HEK293 (cell line): ENCODE measurements around the gene MCM5.
A peak's percentile ranks its signal among the peaks of the same experiment; 100 is the strongest.

Source experiments
- BCL11B ChIP-seq: fragments of 450-650 bp; formaldehyde crosslinking; IDR thresholded peaks from 2 replicates; pipeline ENCODE4 v1.5.1; 2016; ENCODE audit warnings: low read depth, missing biosample characterization, missing genetic modification characterization
- FEZF1 ChIP-seq: fragments of 450-650 bp; formaldehyde crosslinking; IDR thresholded peaks from 2 replicates; pipeline ENCODE4 v1.5.1; 2016; ENCODE audit warnings: missing biosample characterization, missing genetic modification characterization
- GLIS1 ChIP-seq: fragments of 450-650 bp; formaldehyde crosslinking; IDR thresholded peaks from 2 replicates; pipeline ENCODE4 v1.5.1; 2016; ENCODE audit warnings: missing biosample characterization, missing genetic modification characterization
- INSM2 ChIP-seq: fragments of 450-650 bp; formaldehyde crosslinking; IDR thresholded peaks from 2 replicates; pipeline ENCODE4 v1.5.1; 2016; ENCODE audit warnings: missing biosample characterization, missing genetic modification characterization
- KLF1 ChIP-seq: fragments of 450-650 bp; formaldehyde crosslinking; IDR thresholded peaks from 2 replicates; pipeline ENCODE4 v1.5.1; 2016; ENCODE audit warnings: missing biosample characterization, missing genetic modification characterization
- KLF8 ChIP-seq: fragments of 450-650 bp; formaldehyde crosslinking; IDR thresholded peaks from 2 replicates; pipeline ENCODE4 v1.5.1; 2016; ENCODE audit warnings: missing biosample characterization, missing genetic modification characterization
- KLF9 ChIP-seq: fragments of 450-650 bp; formaldehyde crosslinking; IDR thresholded peaks from 2 replicates; pipeline ENCODE4 v1.5.1; 2016; ENCODE audit warnings: missing biosample characterization, missing genetic modification characterization, low read depth
- PBX3 ChIP-seq: sonication (generic); formaldehyde crosslinking; IDR thresholded peaks from 2 replicates; pipeline ENCODE4 v1.8.1; 2022; ENCODE audit warnings: mild to moderate bottlenecking, moderate library complexity, missing genetic modification reagents
- SCRT1 ChIP-seq: fragments of 450-650 bp; formaldehyde crosslinking; IDR thresholded peaks from 2 replicates; pipeline ENCODE4 v1.5.1; 2016; ENCODE audit warnings: missing biosample characterization, missing genetic modification characterization, borderline replicate concordance
- WT1 ChIP-seq: fragments of 450-650 bp; formaldehyde crosslinking; IDR thresholded peaks from 2 replicates; pipeline ENCODE4 v1.5.1; 2016; ENCODE audit warnings: missing biosample characterization, missing genetic modification characterization
- YY1 ChIP-seq: fragments of 450-650 bp; formaldehyde crosslinking; IDR thresholded peaks from 2 replicates; pipeline ENCODE4 v1.5.1; 2018; ENCODE audit warnings: missing biosample characterization, missing genetic modification characterization
- YY2 ChIP-seq: fragments of 450-650 bp; formaldehyde crosslinking; IDR thresholded peaks from 2 replicates; pipeline ENCODE4 v1.5.1; 2016; ENCODE audit warnings: missing biosample characterization, missing genetic modification characterization
- ZBTB26 ChIP-seq: fragments of 450-650 bp; formaldehyde crosslinking; optimal IDR thresholded peaks from 2 replicates; pipeline ENCODE3; 2016; ENCODE audit warnings: missing biosample characterization, mild to moderate bottlenecking, missing genetic modification characterization
- ZBTB8A ChIP-seq: fragments of 450-650 bp; formaldehyde crosslinking; IDR thresholded peaks from 2 replicates; pipeline ENCODE4 v1.5.1; 2016; ENCODE audit warnings: missing biosample characterization, missing genetic modification characterization
- ZNF211 ChIP-seq: fragments of 450-650 bp; formaldehyde crosslinking; IDR thresholded peaks from 2 replicates; pipeline ENCODE4 v1.5.1; 2016; ENCODE audit warnings: low read depth, missing biosample characterization, missing genetic modification characterization
- ZNF266 ChIP-seq: fragments of 450-650 bp; formaldehyde crosslinking; IDR thresholded peaks from 2 replicates; pipeline ENCODE4 v1.5.1; 2016; ENCODE audit warnings: missing biosample characterization, missing genetic modification characterization, low read depth
- ZNF335 ChIP-seq: fragments of 450-650 bp; formaldehyde crosslinking; conservative IDR thresholded peaks from 2 replicates; pipeline ENCODE4 v1.5.1; 2016; ENCODE audit warnings: missing biosample characterization, missing genetic modification characterization
- ZNF426 ChIP-seq: fragments of 450-650 bp; formaldehyde crosslinking; IDR thresholded peaks from 2 replicates; pipeline ENCODE4 v1.5.1; 2017; ENCODE audit warnings: missing biosample characterization, missing genetic modification characterization, mild to moderate bottlenecking, inconsistent platforms, moderate library complexity
- ZNF488 ChIP-seq: fragments of 450-650 bp; formaldehyde crosslinking; IDR thresholded peaks from 2 replicates; pipeline ENCODE4 v1.5.1; 2016; ENCODE audit warnings: missing biosample characterization, missing genetic modification characterization
- ZNF600 ChIP-seq: fragments of 450-650 bp; formaldehyde crosslinking; IDR thresholded peaks from 2 replicates; pipeline ENCODE4 v1.5.1; 2016; ENCODE audit warnings: missing biosample characterization, missing genetic modification characterization
- ZNF623 ChIP-seq: fragments of 450-650 bp; formaldehyde crosslinking; IDR thresholded peaks from 2 replicates; pipeline ENCODE4 v1.5.1; 2016; ENCODE audit warnings: missing biosample characterization, missing genetic modification characterization
- ZNF664 ChIP-seq: fragments of 450-650 bp; formaldehyde crosslinking; IDR thresholded peaks from 2 replicates; pipeline ENCODE4 v1.5.1; 2016; ENCODE audit warnings: missing biosample characterization, missing genetic modification characterization
- ZNF670 ChIP-seq: fragments of 450-650 bp; formaldehyde crosslinking; IDR thresholded peaks from 2 replicates; pipeline ENCODE4 v1.5.1; 2016; ENCODE audit warnings: missing biosample characterization, missing genetic modification characterization, low read depth
- ZNF768 ChIP-seq: fragments of 450-650 bp; formaldehyde crosslinking; IDR thresholded peaks from 2 replicates; pipeline ENCODE4 v1.5.1; 2018; ENCODE audit warnings: missing biosample characterization, mild to moderate bottlenecking, missing genetic modification characterization
- ZNF785 ChIP-seq: fragments of 450-650 bp; formaldehyde crosslinking; IDR thresholded peaks from 2 replicates; pipeline ENCODE4 v1.5.1; 2016; ENCODE audit warnings: missing biosample characterization, missing genetic modification characterization
- ZNF791 ChIP-seq: fragments of 450-650 bp; formaldehyde crosslinking; IDR thresholded peaks from 2 replicates; pipeline ENCODE4 v1.5.1; 2016; ENCODE audit warnings: missing biosample characterization, missing genetic modification characterization
- ZSCAN23 ChIP-seq: fragments of 450-650 bp; formaldehyde crosslinking; IDR thresholded peaks from 2 replicates; pipeline ENCODE4 v1.5.1; 2016; ENCODE audit warnings: missing biosample characterization, missing genetic modification characterization
- ZXDB ChIP-seq: fragments of 450-650 bp; formaldehyde crosslinking; IDR thresholded peaks from 2 replicates; pipeline ENCODE4 v1.5.1; 2016; ENCODE audit warnings: missing biosample characterization, missing genetic modification characterization
- TF ChIP-seq, protein P1 (sequence below): fragments of 450-650 bp; formaldehyde crosslinking; IDR thresholded peaks from 2 replicates; pipeline ENCODE4 v1.5.1; 2016; ENCODE audit warnings: missing biosample characterization, missing genetic modification characterization
- TF ChIP-seq, protein P2 (sequence below): fragments of 450-650 bp; formaldehyde crosslinking; IDR thresholded peaks from 2 replicates; pipeline ENCODE4 v1.5.1; 2017; ENCODE audit warnings: missing biosample characterization, missing genetic modification characterization

Gene MCM5

GRCh38 chr22:35399678-35400500 is at the start of gene MCM5 (continued):
- TF ChIP-seq SCRT1 (tag by site-specific recombination) (0 out of 2 replicates have a peak, but pooled peaks have one; percentile 61), BCL11B (tag by site-specific recombination) (no peak), ZBTB8A (peak; percentile 99), ZNF266 (tag by site-specific recombination) (no peak), YY1 (peak; percentile 96), ZNF623 (0 out of 2 replicates have a peak, but pooled peaks have one; percentile 12), ZNF791 (tag by site-specific recombination) (no peak), YY2 (peak; percentile 96), ZNF664 (tag by site-specific recombination) (no peak), PBX3 (peak; percentile 92), ZNF426 (no peak), ZSCAN23 (tag by site-specific recombination) (peak; percentile 84; the same call in 1 of the 2 replicates), ZXDB (peak; percentile 90), GLIS1 (tag by site-specific recombination) (peak; percentile 18; the same call in 1 of the 2 replicates), ZNF768 (no peak), ZNF600 (tag by site-specific recombination) (peak; percentile 52; the same call in 1 of the 2 replicates), ZNF785 (tag by site-specific recombination) (peak; percentile 54; the same call in 1 of the 2 replicates), INSM2 (tag by site-specific recombination) (0 out of 2 replicates have a peak, but pooled peaks have one; percentile 45), KLF1 (peak; percentile 49; the same call in 1 of the 2 replicates), ZBTB26 (tag by site-specific recombination) (peak; percentile 39), ZNF211 (tag by site-specific recombination) (no peak), FEZF1 (tag by site-specific recombination) (peak; percentile 32; the same call in 1 of the 2 replicates), KLF8 (tag by site-specific recombination) (peak; percentile 92), KLF9 (tag by site-specific recombination) (peak; percentile 52; the same call in 1 of the 2 replicates), ZNF335 (tag by site-specific recombination) (peak; percentile 85), WT1 (peak; percentile 31; the same call in 1 of the 2 replicates), ZNF488 (tag by site-specific recombination) (no peak), ZNF670 (tag by site-specific recombination) (no peak)
- TF ChIP-seq, protein P1, sequence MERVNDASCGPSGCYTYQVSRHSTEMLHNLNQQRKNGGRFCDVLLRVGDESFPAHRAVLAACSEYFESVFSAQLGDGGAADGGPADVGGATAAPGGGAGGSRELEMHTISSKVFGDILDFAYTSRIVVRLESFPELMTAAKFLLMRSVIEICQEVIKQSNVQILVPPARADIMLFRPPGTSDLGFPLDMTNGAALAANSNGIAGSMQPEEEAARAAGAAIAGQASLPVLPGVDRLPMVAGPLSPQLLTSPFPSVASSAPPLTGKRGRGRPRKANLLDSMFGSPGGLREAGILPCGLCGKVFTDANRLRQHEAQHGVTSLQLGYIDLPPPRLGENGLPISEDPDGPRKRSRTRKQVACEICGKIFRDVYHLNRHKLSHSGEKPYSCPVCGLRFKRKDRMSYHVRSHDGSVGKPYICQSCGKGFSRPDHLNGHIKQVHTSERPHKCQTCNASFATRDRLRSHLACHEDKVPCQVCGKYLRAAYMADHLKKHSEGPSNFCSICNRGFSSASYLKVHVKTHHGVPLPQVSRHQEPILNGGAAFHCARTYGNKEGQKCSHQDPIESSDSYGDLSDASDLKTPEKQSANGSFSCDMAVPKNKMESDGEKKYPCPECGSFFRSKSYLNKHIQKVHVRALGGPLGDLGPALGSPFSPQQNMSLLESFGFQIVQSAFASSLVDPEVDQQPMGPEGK (tag by site-specific recombination), result peak; percentile 12; the same call in 1 of the 2 replicates
- TF ChIP-seq, protein P2, sequence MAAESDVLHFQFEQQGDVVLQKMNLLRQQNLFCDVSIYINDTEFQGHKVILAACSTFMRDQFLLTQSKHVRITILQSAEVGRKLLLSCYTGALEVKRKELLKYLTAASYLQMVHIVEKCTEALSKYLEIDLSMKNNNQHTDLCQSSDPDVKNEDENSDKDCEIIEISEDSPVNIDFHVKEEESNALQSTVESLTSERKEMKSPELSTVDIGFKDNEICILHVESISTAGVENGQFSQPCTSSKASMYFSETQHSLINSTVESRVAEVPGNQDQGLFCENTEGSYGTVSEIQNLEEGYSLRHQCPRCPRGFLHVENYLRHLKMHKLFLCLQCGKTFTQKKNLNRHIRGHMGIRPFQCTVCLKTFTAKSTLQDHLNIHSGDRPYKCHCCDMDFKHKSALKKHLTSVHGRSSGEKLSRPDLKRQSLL (tag by site-specific recombination), result no peak
